ENCODE measurements around the gene PAXIP1.

PAXIP1 gene

DNA sequence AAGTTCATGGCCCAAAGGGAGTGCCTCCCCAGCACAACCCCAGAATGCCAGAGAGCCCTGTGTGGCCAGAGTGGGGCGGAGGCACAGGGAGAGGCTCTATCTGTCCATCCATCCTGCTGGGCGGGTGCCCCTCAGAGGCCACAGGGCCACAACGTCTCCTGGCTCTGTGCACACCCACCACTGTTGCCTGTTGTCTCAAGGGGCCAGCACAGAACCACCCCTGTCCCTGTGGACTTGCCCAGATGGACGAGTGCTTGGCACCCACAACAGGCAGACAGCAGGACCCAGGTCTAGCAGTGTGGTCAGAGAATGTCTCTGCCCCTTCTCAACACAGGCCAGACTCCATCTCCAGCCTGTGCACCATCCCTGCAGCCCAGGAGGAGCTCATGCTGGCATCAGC lies 92.8 kb downstream of the PAXIP1 start:
- FAIRE-seq: no peak
- no peak for DNase-seq (ENCODE audit: insufficient read length)
- no peak for TF ChIP-seq TAF1 (IDR thresholded peaks at IDR 0.05; ENCODE audit: borderline replicate concordance, low read depth, low read length)
- no peak for TF ChIP-seq POLR2A (IDR thresholded peaks at IDR 0.05; ENCODE audit: low read depth, low read length)
- TF ChIP-seq POLR2AphosphoS5 (IDR thresholded peaks at IDR 0.05; ENCODE audit: low read depth, low read length): no peak

- TF ChIP-seq TAF1 (IDR thresholded peaks at IDR 0.05; ENCODE audit: borderline replicate concordance, low read depth, low read length) (no peak), POLR2A (IDR thresholded peaks at IDR 0.05; ENCODE audit: low read depth, low read length) (no peak), POLR2AphosphoS5 (IDR thresholded peaks at IDR 0.05; ENCODE audit: low read depth, low read length) (no peak)
- DNase-seq (ENCODE audit: insufficient read length) (no peak), FAIRE-seq (no peak)
Measured at GRCh38 chr7:154909241-154910105, 93.5 kb downstream of the PAXIP1 start.

GRCh38 chr7:154907651-154908620 lies 95.0 kb downstream of the PAXIP1 start:
- no peak for TF ChIP-seq POLR2AphosphoS5 (IDR thresholded peaks at IDR 0.05; ENCODE audit: low read depth, low read length)
- TF ChIP-seq POLR2A (IDR thresholded peaks at IDR 0.05; ENCODE audit: low read depth, low read length): no peak
- no peak for TF ChIP-seq TAF1 (IDR thresholded peaks at IDR 0.05; ENCODE audit: borderline replicate concordance, low read depth, low read length)
- FAIRE-seq: no peak

GRCh38 chr7:154906736-154907355 lies 96.1 kb downstream of the PAXIP1 start:
- no peak for TF ChIP-seq POLR2AphosphoS5 (IDR thresholded peaks at IDR 0.05; ENCODE audit: low read depth, low read length)
- TF ChIP-seq TAF1 (IDR thresholded peaks at IDR 0.05; ENCODE audit: borderline replicate concordance, low read depth, low read length): no peak
- no peak for TF ChIP-seq POLR2A (IDR thresholded peaks at IDR 0.05; ENCODE audit: low read depth, low read length)
- DNase-seq (ENCODE audit: insufficient read length) (no peak), FAIRE-seq (no peak)

More at GRCh38 chr7:154907651-154908620, 95.0 kb downstream of the PAXIP1 start:
- no peak for DNase-seq (ENCODE audit: insufficient read length)

- TF ChIP-seq TAF1 (IDR thresholded peaks at IDR 0.05; ENCODE audit: borderline replicate concordance, low read depth, low read length): no peak
- TF ChIP-seq POLR2AphosphoS5 (IDR thresholded peaks at IDR 0.05; ENCODE audit: low read depth, low read length): no peak
- no peak for TF ChIP-seq POLR2A (IDR thresholded peaks at IDR 0.05; ENCODE audit: low read depth, low read length)
- FAIRE-seq (no peak), DNase-seq (ENCODE audit: insufficient read length) (no peak)
Measured at GRCh38 chr7:154906201-154906600, 96.7 kb downstream of the PAXIP1 start.

DNA sequence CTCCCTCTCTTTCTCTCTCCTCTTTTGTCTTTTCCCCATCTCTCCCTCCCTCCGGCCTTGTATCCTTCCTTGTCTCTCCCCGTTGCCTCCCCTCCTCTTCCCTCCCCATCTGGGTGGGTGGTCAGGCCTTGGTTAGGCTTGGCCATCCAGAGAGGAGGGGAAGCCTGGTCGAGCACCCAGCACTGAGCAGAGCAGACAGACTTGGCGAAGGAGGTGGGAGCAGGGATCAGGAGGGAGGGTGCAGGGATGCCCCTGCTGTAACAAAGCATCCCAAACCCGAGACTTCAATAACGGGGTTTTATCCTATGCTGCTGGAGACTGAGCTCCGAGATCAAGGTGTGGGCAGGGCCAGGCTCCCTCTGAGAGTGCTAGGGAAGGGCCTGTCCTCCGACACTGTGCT lies 97.3 kb downstream of the PAXIP1 start:
- DNase-seq (ENCODE audit: insufficient read length) (no peak), FAIRE-seq (no peak)
- TF ChIP-seq TAF1 (IDR thresholded peaks at IDR 0.05; ENCODE audit: borderline replicate concordance, low read depth, low read length): no peak
- TF ChIP-seq POLR2A (IDR thresholded peaks at IDR 0.05; ENCODE audit: low read depth, low read length): no peak
- no peak for TF ChIP-seq POLR2AphosphoS5 (IDR thresholded peaks at IDR 0.05; ENCODE audit: low read depth, low read length)

- TF ChIP-seq POLR2AphosphoS5 (IDR thresholded peaks at IDR 0.05; ENCODE audit: low read depth, low read length) (no peak), POLR2A (IDR thresholded peaks at IDR 0.05; ENCODE audit: low read depth, low read length) (no peak), TAF1 (IDR thresholded peaks at IDR 0.05; ENCODE audit: borderline replicate concordance, low read depth, low read length) (no peak)
- FAIRE-seq: no peak
- no peak for DNase-seq (ENCODE audit: insufficient read length)
Measured at GRCh38 chr7:154905146-154905545, 97.8 kb downstream of the PAXIP1 start.

DNA sequence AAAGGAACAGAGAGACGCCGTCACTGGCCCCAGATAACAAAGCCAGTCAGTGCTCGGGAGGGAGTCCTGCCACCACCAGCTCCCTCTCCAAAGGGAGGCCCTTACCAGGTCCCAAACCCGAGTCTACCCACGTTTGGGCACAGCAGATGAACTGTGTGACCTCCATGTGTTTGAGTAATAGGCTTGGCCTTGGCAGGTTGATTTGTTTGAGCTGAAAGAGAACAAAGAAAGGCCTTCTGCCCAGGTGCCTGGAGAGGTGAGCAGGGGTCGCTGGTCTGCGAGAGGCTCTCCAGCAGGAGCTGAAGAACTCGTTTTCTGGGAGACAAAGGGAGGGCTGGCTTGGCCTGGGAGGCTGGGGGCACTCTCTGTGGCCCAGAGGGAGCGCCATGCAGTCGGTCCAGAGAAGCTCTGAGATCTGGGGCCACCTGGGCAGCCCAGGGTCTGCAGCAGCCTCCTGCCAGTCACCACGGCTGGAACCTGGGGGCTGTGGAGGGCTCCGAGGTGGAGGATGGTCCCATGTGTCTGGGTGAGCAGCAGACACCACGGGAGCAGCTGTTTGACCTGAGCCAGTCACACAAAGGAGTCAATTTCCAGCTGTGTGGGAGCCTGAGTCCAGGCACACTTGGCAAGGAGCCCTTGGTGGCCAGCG lies 99.7 kb downstream of the PAXIP1 start:
- TF ChIP-seq TAF1 (IDR thresholded peaks at IDR 0.05; ENCODE audit: borderline replicate concordance, low read depth, low read length): no peak
- no peak for TF ChIP-seq POLR2A (IDR thresholded peaks at IDR 0.05; ENCODE audit: low read depth, low read length)
- TF ChIP-seq POLR2AphosphoS5 (IDR thresholded peaks at IDR 0.05; ENCODE audit: low read depth, low read length): no peak
- DNase-seq (ENCODE audit: insufficient read length): no peak
- FAIRE-seq: no peak

- TF ChIP-seq POLR2AphosphoS5 (IDR thresholded peaks at IDR 0.05; ENCODE audit: low read depth, low read length) (no peak), TAF1 (IDR thresholded peaks at IDR 0.05; ENCODE audit: borderline replicate concordance, low read depth, low read length) (no peak), POLR2A (IDR thresholded peaks at IDR 0.05; ENCODE audit: low read depth, low read length) (no peak)
- no peak for FAIRE-seq
- DNase-seq (ENCODE audit: insufficient read length): no peak
Measured at GRCh38 chr7:154902600-154903082, 100.3 kb downstream of the PAXIP1 start.

DNA sequence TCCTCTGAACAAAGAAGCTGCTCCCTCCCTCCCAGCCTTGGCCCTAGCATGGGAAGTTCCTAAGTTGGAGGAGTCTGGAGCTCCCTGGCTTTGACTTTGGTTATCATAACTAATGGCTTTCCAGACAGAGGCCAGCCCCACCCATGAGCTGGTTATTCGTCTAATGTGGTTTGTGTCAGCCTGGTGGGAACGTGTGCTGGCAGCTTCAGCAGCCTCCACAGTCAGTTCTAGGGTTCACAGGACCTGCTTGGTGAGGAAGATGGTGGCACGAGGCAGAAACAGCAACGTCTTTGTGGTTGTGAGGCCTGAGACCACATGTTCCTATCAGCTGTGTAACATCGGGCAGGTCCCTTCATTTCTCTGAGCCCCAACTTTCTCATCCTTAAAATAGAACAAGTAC lies 103.1 kb downstream of the PAXIP1 start:
- FAIRE-seq (no peak), DNase-seq (ENCODE audit: insufficient read length) (no peak)
- TF ChIP-seq TAF1 (IDR thresholded peaks at IDR 0.05; ENCODE audit: borderline replicate concordance, low read depth, low read length) (no peak), POLR2A (IDR thresholded peaks at IDR 0.05; ENCODE audit: low read depth, low read length) (no peak), POLR2AphosphoS5 (IDR thresholded peaks at IDR 0.05; ENCODE audit: low read depth, low read length) (no peak)
